Liver (tissue), 9 donors: ENCODE measurements around the gene CDK11A. TPM values are rescaled to one million over a fixed set of nuclear protein-coding genes. Genes with fewer than 3 reads are reported as not detected.
"Not testable (repeated sequence)": the region's sequence is repeated elsewhere in the genome, so short reads cannot be mapped to it uniquely, and the experiment has no call there.

ENCODE experiments used
- DNase-seq: peaks from one replicate; pipeline ENCODE4 v3.0.0-alpha.2; 2017; ENCODE audit warnings: low spot score
- H3K27ac ChIP-seq, 2 donors: one replicate each; pipeline ENCODE4 v1.7.0; 2013; ENCODE audit warnings: inconsistent platforms in 2 of 2, low read length in 2 of 2, control low read depth in 1 of 2, low read depth in 1 of 2, mild to moderate bottlenecking in 1 of 2
- H3K27me3 ChIP-seq, 4 donors: one replicate each; pipeline versions ENCODE4 v1.6.1 to v1.7.0; 2013; ENCODE audit warnings: low read length in 3 of 4, inconsistent platforms in 1 of 4, mild to moderate bottlenecking in 1 of 4, moderate library complexity in 1 of 4; ENCODE audit not compliant: control insufficient read depth in 4 of 4, insufficient read depth in 4 of 4
- H3K36me3 ChIP-seq, 4 donors: one replicate each; pipeline versions ENCODE4 v1.6.1 to v1.7.0; 2013; ENCODE audit warnings: low read length in 3 of 4, mild to moderate bottlenecking in 3 of 4, low read depth in 1 of 4, moderate library complexity in 1 of 4; ENCODE audit not compliant: control insufficient read depth in 4 of 4, insufficient read depth in 3 of 4
- H3K4me1 ChIP-seq, 4 donors: one replicate each; pipeline versions ENCODE4 v1.6.1 to v1.7.0; 2013; ENCODE audit warnings: low read length in 3 of 4, mild to moderate bottlenecking in 3 of 4, moderate library complexity in 1 of 4; ENCODE audit not compliant: control insufficient read depth in 4 of 4, insufficient read depth in 4 of 4
- H3K4me3 ChIP-seq, 3 donors: one replicate each; pipeline versions ENCODE4 v1.6.1 to v1.7.0; 2013; ENCODE audit warnings: low read length in 3 of 3, control low read depth in 1 of 3, low read depth in 1 of 3, mild to moderate bottlenecking in 1 of 3
- H3K9ac ChIP-seq, 2 donors: one replicate each; pipeline ENCODE4 v1.7.0; 2013; ENCODE audit warnings: low read length in 2 of 2, mild to moderate bottlenecking in 2 of 2, moderate library complexity in 2 of 2, control low read depth in 1 of 2, low read depth in 1 of 2
- H3K9me3 ChIP-seq, 4 donors: one replicate each; pipeline versions ENCODE4 v1.6.1 to v1.7.0; 2013; ENCODE audit warnings: low read length in 3 of 4; ENCODE audit not compliant: control insufficient read depth in 4 of 4
- EGR1 ChIP-seq, 2 donors: IDR thresholded peaks; 2 replicates each; pipeline ENCODE4 v1.6.1; 2016 to 2018; ENCODE audit warnings: antibody characterized with exemption in 2 of 2, low read depth in 2 of 2
- GABPA ChIP-seq, 2 donors: IDR thresholded peaks in 1 of 2; conservative IDR thresholded peaks in 1 of 2; 2 replicates each; pipeline ENCODE4 v1.6.1; 2016; ENCODE audit warnings: antibody characterized with exemption in 2 of 2, mild to moderate bottlenecking in 1 of 2, moderate library complexity in 1 of 2
- HNF4A ChIP-seq, 2 donors: conservative IDR thresholded peaks; 2 replicates each; pipeline ENCODE4 v1.6.1; 2016; ENCODE audit warnings: antibody characterized with exemption in 2 of 2, mild to moderate bottlenecking in 2 of 2
- NR2F2 ChIP-seq: IDR thresholded peaks from 2 replicates; pipeline ENCODE4 v1.6.1; 2016; ENCODE audit warnings: antibody characterized with exemption
- RXRA ChIP-seq, 2 donors: IDR thresholded peaks; 2 replicates each; pipeline ENCODE4 v1.6.1; 2017 to 2018; ENCODE audit warnings: antibody characterized with exemption in 2 of 2, mild to moderate bottlenecking in 1 of 2
- SP1 ChIP-seq: IDR thresholded peaks from 2 replicates; pipeline ENCODE4 v1.6.1; 2018; ENCODE audit warnings: antibody characterized with exemption, mild to moderate bottlenecking
- TAF1 ChIP-seq: conservative IDR thresholded peaks from 2 replicates; pipeline ENCODE4 v1.6.1; 2016; ENCODE audit warnings: antibody characterized with exemption, mild to moderate bottlenecking
- YY1 ChIP-seq: IDR thresholded peaks from 2 replicates; pipeline ENCODE4 v1.6.1; 2016; ENCODE audit warnings: antibody characterized with exemption, mild to moderate bottlenecking
- WGBS: extraction: QIAGEN DNeasy Blood & Tissue Kit; methylation state at CpG from one replicate; pipeline ENCODE4 v1.1.7; 2013; 5-methylcytosine and 5-hydroxymethylcytosine counted together
- polyA plus RNA-seq, 2 donors: library from polyadenylated mRNA; stranded (reverse) in 1 of 2; unstranded in 1 of 2; fragments of 200-250 nt in 1 of 2; fragments of >200 nt in 1 of 2; fragmentation: Nextera tagmentation in 1 of 2; extraction: Ambion mirVana in 1 of 2; gene quantifications; one replicate each; pipeline versions ENCODE4 v1.2.1 to v1.2.3, GENCODE V29; 2013 to 2015
- total RNA-seq, 2 donors: library from RNA; depleted of rRNA; stranded (reverse); fragments of >200 nt; gene quantifications; one replicate each; pipeline ENCODE4 v1.2.3, GENCODE V29; 2014
- TF ChIP-seq, protein P1 (sequence below): IDR thresholded peaks from 2 replicates; pipeline ENCODE4 v1.6.1; 2016; ENCODE audit warnings: antibody characterized with exemption
- TF ChIP-seq, protein P2 (sequence below): IDR thresholded peaks from 2 replicates; pipeline ENCODE4 v1.6.1; 2016; ENCODE audit warnings: antibody characterized with exemption
- donor health status: healthy.
- donor health status: healthy.
- donor health status: healthy.
- donor health status: healthy.
- donor health status: healthy.

CDK11A gene
- total and polyA plus RNA-seq, 4 donors = 13.7 to 17.0 (median 13.9) TPM

DNA sequence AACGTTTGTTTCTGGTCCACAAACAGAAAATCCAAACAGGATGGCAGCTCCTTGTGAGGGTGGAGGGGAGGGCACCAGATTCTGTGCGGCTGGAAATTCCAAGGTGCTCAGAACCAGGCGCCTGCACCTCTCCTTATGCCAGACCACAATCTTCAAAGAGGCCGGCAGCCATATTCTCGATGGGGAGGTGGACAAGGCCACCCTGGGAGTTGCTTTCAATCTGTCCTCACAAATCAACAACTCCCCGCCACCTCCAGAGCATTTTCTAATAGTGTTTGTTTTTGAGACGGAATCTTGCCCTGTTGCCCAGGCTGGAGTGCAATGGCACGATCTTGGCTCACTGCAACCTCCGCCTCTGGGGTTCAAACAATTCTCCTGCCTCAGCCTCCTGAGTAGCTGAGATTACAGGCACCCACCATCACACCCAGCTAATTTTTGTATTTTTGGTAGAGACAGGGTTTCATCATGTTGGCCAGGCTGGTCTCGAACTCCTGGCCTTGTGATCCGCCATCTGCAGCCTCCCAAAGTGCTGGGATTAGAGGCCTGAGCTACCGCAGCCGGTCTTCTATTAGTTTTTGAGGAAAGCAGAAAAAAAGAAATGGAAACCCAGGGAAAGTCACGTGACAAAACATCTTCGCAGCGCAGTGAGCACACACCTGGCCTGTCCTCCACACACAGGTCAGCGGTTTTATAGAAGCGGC, 5.1 kb upstream of the CDK11A start:
- H3K27ac ChIP-seq, H3K9me3 ChIP-seq, H3K4me1 ChIP-seq, H3K9ac ChIP-seq, DNase-seq, H3K27me3 ChIP-seq, H3K4me3 ChIP-seq: not testable (repeated sequence)
- 92% methylated on average over 16 of the region's 18 CpGs for WGBS
- peaks cover 3 to 13% (median 8%) of the 10 kb centered on the region in 4 donors for H3K36me3 ChIP-seq

DNA sequence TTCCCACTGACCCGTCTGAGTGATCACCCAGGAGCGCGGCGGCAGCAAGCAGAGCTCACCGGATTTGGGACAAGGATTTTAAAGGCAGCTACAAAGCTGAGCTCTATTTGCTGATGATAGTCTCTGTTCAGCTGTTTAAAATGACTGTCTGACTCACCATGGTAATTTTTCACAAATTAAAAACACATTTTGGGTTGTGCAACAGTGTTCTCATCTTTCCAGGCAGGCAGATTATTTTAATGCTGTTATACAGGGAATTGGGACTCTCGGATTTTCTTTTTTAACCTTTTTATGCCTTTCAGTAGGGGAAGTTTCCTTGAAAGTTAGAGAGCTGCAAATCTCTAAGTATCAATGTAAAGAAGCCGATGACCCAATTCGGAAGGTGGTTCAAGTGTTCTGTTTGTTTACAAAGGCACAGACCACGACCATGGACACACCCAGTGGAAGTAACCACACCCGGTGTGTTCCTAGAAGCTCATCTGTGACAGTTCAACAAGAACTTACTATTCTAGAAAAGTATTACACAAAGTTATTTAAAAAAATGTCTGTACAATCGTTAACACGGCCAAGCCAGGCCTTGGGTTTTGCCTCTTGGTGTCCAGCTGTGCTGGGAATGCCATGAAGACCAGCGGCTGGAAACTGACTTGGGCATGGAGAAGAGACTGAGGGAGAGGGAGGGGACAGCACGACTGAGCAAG, 4.3 kb upstream of the CDK11A start:
- H3K4me3 ChIP-seq, H3K9ac ChIP-seq, H3K9me3 ChIP-seq, H3K27me3 ChIP-seq, H3K4me1 ChIP-seq, DNase-seq, H3K27ac ChIP-seq: not testable (repeated sequence)
- peaks cover 0 to 11% (median 8%) of the 10 kb centered on the region in 4 donors for H3K36me3 ChIP-seq
- 73% methylated on average over 14 of the region's 14 CpGs for WGBS

DNA sequence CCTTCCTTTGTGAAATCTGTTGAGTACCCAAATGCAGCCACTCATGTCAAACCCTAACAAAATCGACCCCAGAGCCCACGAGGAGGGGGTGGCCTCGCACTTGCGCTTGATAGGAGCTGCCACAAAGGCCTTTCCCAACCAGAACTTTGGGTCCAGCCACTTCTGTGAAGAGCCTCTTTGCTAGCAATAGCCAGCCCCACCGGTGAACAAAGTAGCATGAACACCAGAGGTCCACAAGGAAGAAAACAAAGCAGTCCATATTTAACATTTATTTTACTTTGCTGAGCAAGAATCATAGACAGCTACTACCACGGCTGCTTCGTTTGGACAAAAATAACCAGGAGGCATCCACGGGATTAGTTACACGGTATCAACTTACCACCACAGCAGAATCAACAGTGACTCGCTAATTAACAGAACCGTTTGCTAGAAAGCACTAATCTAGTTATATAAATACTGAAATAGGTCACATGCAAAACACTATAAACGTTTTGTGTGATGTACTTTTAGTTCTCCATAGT, 3.0 kb upstream of the CDK11A start:
- H3K27ac ChIP-seq = not testable (repeated sequence)
- 94% methylated on average over 11 of the region's 12 CpGs for WGBS

DNA sequence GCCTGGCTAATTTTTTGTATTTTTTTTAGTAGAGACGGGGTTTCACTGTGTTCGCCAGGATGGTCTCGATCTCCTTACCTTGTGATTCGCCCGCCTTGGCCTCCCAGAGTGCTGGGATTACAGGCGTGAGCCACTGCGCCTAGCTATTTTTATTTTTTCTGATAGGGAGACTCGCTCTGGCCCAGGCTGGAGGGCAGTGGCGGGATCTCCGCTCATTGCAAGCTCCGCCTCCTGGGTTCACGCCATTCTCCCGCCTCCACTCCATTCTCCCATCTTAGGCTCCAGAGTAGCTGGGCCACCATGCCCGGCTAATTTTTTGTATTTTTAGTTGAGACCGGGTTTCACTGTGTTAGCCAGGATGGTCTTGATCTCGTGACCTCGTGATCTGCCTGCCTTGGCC, 1.9 kb upstream of the CDK11A start:
- not testable (repeated sequence) for H3K27me3 ChIP-seq, H3K4me3 ChIP-seq, H3K27ac ChIP-seq, H3K9me3 ChIP-seq, DNase-seq, H3K36me3 ChIP-seq, H3K4me1 ChIP-seq, H3K9ac ChIP-seq
- 96% methylated on average over 17 of the region's 17 CpGs for WGBS

More for the DNA sequence above, 3.0 kb upstream of the CDK11A start:
- H3K9me3 ChIP-seq, H3K9ac ChIP-seq, H3K4me1 ChIP-seq, H3K27me3 ChIP-seq, H3K4me3 ChIP-seq, H3K36me3 ChIP-seq, DNase-seq: not testable (repeated sequence)

DNA sequence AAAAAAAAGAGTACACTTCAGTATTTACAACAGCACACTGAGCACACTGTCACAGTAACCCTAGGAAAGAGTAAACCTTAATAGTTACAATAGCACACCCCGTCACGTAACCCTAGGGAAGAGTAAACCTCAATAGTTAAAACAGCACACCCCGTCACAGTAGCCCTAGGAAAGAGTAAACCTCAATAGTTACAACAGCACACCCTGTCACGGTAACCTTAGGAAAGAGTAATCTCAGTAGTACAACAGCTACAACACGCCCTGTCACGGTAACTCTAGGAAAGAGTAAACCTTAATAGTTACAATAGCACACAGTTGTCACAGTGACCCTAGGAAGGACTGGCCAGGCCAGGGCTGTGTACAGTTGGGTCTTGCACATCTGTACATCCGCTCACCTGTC, 3.0 kb downstream of the CDK11A start:
- Histone ChIP-seq H3K4me1 (peaks cover 0 to 4% (median 3%) of the 10 kb centered on the region in 4 donors), H3K9ac (no peak overlapping the region), H3K27me3 (no peaks in the 10 kb centered on the region), H3K27ac (no peak overlapping the region), H3K9me3 (no peaks in the 10 kb centered on the region), H3K36me3 (peaks cover 0 to 28% (median 18%) of the 10 kb centered on the region in 4 donors), H3K4me3 (no peak overlapping the region)
- TF ChIP-seq RXRA (IDR thresholded peaks at IDR 0.05) (no peak), TAF1 (no peak), NR2F2 (no peak), YY1 (no peak), HNF4A (conservative IDR thresholded peaks at IDR 0.05) (no peak), SP1 (no peak), EGR1 (IDR thresholded peaks at IDR 0.05; ENCODE audit: low read depth in 2 of 2) (no peak), GABPA (IDR thresholded peaks at IDR 0.05 in 1 of 2, conservative IDR thresholded peaks at IDR 0.05 in 1 of 2) (no peak)
- TF ChIP-seq, protein P1, sequence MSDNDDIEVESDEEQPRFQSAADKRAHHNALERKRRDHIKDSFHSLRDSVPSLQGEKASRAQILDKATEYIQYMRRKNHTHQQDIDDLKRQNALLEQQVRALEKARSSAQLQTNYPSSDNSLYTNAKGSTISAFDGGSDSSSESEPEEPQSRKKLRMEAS = no peak
- TF ChIP-seq, protein P2, sequence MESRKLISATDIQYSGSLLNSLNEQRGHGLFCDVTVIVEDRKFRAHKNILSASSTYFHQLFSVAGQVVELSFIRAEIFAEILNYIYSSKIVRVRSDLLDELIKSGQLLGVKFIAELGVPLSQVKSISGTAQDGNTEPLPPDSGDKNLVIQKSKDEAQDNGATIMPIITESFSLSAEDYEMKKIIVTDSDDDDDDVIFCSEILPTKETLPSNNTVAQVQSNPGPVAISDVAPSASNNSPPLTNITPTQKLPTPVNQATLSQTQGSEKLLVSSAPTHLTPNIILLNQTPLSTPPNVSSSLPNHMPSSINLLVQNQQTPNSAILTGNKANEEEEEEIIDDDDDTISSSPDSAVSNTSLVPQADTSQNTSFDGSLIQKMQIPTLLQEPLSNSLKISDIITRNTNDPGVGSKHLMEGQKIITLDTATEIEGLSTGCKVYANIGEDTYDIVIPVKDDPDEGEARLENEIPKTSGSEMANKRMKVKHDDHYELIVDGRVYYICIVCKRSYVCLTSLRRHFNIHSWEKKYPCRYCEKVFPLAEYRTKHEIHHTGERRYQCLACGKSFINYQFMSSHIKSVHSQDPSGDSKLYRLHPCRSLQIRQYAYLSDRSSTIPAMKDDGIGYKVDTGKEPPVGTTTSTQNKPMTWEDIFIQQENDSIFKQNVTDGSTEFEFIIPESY = no peak
- DNase-seq = no peak
- 73% methylated on average over 7 of the region's 7 CpGs for WGBS

DNA sequence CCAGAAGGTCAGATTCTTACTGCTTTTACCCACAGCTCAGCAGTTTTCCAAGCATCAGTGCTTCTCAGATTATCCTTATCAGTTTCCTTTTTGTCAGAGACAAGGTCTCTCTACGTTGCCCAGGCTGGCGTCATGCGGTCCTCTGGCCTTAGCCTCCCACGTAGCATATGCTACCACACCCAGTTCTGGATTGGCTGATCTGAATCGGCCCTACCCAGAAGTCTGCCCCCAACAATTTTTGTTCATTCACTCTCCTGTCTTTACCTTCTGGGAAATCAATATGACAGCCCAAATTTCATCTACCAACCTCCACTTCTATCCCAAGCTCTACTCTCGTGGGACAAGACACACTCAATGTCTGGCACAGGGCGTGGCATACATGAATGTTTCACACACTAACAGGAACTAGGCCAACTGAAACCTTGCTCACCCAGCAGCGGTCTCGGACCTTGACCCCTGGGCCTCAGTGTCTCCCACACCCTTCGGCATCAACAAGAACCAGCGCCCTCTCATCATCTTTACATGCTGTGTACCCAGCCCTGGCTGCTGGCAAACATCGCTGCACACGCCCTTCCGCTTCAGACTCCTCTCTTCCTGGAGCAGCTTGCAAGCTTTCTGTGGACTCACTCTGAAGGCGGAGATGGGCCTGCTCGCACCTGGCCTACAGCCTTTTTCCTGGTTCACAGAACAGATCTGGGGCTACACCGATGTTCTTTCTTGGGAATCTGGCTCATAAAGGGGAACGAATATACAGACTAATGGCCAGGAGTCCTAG, 8.9 kb downstream of the CDK11A start:
- H3K9me3 ChIP-seq, H3K27me3 ChIP-seq, H3K9ac ChIP-seq, H3K4me3 ChIP-seq, H3K27ac ChIP-seq, H3K4me1 ChIP-seq, DNase-seq: not testable (repeated sequence)
- 87% methylated on average over 15 of the region's 18 CpGs for WGBS
- peaks cover 2 to 29% (median 17%) of the 10 kb centered on the region in 4 donors for H3K36me3 ChIP-seq
